Measurements from ENCODE around the gene TMEM256. TPM values are rescaled to one million over a fixed set of nuclear protein-coding genes. Genes with fewer than 3 reads are reported as not detected.

The TMEM256 gene
- total RNA-seq, 1 donor from 2014 or later = 68.7 TPM

DNA sequence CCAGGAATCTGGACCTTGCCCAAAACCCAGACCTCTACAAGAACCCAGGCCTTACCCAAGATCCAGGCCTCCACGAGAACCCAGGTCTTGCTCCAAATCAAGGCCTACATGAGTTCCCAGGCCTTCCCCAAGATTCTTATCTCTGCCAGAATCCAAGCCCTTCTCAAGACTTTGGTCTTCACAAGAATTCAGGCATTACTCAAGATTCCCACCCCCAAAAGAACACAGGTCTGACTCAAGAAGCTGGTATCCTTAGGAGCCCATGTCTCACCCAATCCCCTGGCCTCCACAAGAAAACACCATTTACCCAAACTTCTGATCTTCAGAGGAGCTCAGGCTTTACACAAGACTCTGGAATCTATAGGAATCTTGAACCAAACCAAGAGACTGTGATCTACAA, 27.3 kb upstream of the TMEM256 start:
- no peak for DNase-seq (ENCODE audit: low spot score)

- no peak for DNase-seq (ENCODE audit: low spot score)
Measured at GRCh38 chr17:7429722-7430121, 25.8 kb upstream of the TMEM256 start.

DNA sequence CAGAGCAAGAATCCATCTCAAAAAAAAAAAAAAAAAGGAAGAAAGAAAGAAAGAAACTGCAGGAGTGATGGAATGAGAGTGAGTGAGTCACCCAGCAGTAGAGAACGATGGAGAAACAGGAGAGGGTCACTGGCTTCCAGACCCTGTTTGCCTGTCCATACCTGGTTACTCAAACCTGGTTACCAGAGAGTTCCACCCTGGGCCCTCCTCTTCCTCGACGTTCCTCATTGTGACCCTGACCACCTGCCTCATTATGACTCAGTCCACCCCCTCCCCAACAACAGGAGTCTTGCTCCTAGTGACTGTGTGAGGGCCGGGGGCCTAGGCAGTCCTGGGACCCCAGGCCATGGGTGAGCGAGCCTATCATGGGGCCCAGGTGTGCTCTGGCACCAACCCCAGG, 24.7 kb upstream of the TMEM256 start, which contains the start of gene SPEM3:
Gene SPEM3 (plus strand): TSS at position 301 of the 400 bp plus-strand sequence. CDS start 46 bp downstream, at position 347.
- no peak for DNase-seq (ENCODE audit: low spot score)

- DNase-seq (ENCODE audit: low spot score) = no peak
Measured at GRCh38 chr17:7427549-7427948, 23.7 kb upstream of the TMEM256 start.

DNA sequence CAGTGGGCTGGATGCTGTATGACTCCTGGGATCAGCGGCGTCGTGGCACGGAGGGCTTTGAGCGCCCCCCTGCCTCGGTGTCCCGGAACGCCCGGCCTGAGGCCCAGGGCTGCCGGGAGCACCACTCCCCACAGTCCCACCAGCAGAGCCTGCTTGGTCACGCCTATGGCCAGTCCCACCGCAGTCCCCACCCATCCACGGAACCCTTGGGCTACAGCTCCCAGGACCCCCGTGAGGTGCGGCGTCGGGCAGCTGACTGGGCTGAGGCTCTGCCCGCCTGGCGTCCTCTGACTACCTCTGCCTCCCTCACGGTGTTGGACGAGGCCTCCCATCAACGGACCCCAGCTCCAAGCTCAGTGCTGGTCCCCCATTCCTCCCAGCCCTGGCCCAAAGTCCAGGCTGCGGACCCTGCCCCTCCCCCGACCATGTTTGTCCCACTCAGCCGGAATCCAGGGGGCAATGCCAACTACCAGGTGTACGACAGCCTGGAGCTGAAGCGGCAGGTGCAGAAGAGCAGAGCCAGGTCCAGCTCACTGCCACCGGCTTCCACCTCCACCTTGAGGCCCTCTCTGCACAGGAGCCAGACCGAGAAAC, 23.1 kb upstream of the TMEM256 start:
- no peak for DNase-seq (ENCODE audit: low spot score)

- DNase-seq (ENCODE audit: low spot score) = no peak
Measured at GRCh38 chr17:7426203-7426863, 22.4 kb upstream of the TMEM256 start.

GRCh38 chr17:7425756-7426155, 21.9 kb upstream of the TMEM256 start:
- DNase-seq (ENCODE audit: low spot score) = no peak

GRCh38 chr17:7425316-7425715, 21.4 kb upstream of the TMEM256 start, which contains the start of gene SPEM2:
TSS of gene SPEM2 (plus strand) at chr17:7425616. CDS start at chr17:7425689, 73 bp downstream.
- DNase-seq (ENCODE audit: low spot score) = no peak

- no peak for DNase-seq (ENCODE audit: low spot score)
Measured at GRCh38 chr17:7423679-7424078, 19.8 kb upstream of the TMEM256 start.

DNA sequence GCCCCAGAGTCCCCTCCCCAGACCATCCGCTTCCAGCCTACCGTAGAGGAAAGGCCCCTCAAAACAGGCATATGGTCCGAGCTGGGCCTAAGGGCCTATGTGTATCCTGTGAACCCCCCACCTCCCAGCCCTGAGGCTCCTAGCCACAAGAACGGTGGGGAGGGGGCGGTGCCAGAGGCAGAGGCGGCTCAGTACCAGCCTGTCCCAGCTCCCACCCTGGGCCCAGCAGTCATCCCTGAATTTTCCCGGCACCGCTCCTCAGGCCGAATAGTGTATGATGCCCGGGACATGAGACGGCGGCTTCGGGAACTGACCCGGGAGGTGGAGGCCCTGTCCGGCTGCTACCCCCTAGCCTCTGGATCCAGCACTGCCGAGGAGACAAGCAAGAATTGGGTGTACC, 17.3 kb upstream of the TMEM256 start:
- DNase-seq (ENCODE audit: low spot score) = no peak

DNA sequence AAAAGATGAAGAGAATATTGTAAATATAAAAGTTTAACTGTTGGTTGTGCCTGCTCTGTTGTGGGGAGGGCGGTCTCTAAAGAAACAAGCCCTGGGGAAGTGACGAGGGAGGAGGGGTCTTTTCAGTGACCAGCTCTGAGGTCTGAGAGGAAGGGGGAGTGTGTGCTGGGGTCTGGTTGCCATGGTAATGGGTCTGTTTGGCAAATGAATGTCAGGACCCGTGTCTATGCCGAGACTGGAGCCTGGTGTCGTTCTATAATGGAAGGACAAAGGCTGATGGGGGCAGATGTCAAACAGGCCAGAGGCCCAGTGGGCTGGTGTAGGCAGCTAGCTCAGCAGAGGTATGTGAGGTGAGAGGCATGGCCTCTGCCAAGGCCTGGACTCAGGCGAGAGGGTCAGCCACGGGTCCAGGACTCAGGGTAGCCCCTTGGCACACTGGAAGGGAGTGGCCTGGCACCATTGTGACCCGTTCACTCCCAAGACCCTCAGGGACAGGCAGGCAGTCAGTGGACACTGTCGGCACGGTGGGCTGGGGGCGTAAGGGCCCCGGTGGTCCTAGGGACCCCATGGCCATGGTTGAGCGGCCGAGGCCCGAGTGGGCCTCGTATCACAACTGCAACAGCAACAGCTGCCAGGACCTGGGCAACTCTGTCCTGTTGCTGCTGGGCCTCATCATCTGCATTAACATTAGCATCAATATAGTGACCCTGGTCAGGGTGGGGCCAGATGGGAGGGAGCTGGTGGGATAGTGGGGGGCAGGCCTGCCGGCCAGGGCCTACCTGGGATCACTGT, 16.1 kb upstream of the TMEM256 start, which contains the start of gene SPEM1:
Gene SPEM1 (plus strand): TSS at position 506 of the 792 bp plus-strand sequence. CDS start 61 bp downstream, at position 567.
- no peak for DNase-seq (ENCODE audit: low spot score)

DNA sequence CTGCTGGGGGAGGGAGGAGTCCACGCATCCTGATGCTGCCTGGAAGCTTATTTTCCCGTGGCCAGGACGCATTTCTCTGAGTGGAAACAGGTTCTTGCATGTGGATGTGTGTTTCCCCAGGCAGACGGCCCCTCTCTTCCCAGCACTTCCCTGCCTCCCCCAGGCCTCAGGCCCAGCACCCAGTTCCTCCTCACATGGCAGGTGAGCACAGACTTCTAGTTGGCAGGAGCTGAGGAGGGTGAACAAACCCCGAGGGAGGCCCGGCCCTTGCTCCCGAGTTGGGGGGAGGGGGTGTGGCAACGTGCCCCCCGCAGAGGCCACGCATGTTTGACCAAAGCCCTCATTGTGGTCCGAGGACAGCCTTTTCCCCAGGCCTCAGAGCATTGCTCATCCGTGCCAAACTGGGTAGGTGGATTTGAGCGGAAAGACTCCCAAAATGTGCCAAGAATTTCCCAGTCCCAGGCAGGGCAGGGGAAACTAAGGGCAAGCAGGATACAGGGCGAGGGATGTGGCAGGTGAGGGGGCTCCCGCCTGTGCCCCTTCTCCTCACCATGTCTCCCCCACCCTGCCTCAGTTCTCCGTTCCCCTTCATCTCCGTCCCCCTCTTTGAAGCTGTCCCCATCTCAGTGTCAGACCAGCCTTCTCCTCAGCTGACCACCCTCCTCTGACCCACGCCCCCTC, 14.7 kb upstream of the TMEM256 start:
- DNase-seq (ENCODE audit: low spot score) = no peak

- no peak for DNase-seq (ENCODE audit: low spot score)
Measured at GRCh38 chr17:7417056-7417655, 13.3 kb upstream of the TMEM256 start.

DNA sequence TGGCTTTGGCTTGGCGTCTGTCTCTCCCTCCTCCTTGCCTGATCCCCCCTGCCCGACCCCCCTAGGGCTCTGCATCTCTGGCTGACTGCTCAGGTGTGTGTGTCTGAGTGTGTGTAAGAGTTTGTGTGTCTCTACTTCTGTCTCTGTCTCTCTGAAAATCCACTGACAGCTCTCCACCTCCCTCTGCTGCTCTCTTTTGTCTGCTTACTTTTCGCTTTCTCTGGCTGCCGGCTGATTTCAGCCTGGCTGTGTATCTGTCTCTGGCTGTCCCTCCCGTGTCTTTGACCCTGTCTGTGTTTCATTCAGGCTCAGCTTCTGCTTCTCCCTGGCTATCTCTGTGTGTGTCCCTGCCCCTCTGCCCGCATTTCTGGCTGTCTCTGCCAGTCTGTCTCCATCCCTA, 12.4 kb upstream of the TMEM256 start:
- no peak for DNase-seq (ENCODE audit: low spot score)

DNA sequence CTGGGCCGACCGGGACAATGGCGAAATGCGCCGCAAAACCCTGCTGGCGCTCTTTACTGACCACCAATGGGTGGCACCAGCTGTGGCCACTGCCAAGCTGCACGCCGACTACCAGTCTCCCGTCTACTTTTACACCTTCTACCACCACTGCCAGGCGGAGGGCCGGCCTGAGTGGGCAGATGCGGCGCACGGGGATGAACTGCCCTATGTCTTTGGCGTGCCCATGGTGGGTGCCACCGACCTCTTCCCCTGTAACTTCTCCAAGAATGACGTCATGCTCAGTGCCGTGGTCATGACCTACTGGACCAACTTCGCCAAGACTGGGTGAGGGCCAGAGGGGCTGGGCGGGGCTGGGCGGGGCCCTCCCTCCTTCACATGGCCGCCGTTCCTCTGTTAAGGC, 11.9 kb upstream of the TMEM256 start:
- no peak for DNase-seq (ENCODE audit: low spot score)

- no peak for DNase-seq (ENCODE audit: low spot score)
Measured at GRCh38 chr17:7414837-7415236, 10.9 kb upstream of the TMEM256 start.

DNA sequence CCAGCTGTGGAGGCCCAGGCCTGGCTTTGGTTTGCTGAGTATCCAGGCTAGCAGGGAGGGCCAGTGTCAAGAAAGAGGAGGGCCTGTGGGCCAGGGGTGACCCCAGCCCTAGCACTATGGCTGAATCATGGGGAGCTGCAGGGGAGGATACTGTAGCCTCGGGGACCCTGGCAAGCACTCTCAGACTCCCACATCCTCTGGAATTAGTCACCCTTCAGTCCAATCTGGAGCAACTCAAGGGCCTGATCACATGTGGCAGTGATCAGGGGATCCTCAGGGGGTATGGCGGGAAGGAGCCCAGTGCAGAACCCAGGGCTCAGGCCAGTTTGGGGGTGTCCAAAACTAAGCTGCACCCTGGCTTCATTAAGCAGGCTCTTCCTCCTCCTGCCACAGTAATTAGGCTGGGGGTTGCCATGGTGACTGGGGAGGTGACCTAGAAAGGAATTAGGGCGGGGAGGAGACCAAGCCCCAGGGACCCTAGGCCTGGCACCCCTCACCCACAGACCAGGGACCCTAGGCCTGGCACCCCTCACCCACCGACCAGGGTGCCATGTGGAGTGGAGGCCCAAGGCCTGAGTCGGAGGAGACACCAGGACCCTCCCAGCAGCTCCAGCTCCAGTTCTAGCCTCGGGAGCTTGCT, 9.6 kb upstream of the TMEM256 start:
- no peak for DNase-seq (ENCODE audit: low spot score)

DNA sequence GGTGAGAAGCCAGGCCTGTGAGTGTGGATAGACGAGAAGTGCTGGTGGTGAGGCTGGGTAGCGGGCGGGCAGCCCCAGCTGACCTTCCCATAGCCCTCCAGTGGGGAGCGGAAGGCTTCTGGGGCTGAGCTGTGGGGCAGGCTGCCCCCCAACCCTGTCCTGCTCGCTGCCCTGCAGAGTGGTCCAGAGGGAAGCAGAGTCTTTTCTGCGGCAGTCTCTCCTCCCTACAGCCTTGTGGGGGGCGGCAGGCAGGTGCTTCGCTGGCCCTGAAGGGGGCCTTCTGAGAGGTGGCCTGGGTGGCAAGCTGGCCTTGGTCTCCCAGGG, 7.5 kb upstream of the TMEM256 start:
- DNase-seq (ENCODE audit: low spot score) = no peak

DNA sequence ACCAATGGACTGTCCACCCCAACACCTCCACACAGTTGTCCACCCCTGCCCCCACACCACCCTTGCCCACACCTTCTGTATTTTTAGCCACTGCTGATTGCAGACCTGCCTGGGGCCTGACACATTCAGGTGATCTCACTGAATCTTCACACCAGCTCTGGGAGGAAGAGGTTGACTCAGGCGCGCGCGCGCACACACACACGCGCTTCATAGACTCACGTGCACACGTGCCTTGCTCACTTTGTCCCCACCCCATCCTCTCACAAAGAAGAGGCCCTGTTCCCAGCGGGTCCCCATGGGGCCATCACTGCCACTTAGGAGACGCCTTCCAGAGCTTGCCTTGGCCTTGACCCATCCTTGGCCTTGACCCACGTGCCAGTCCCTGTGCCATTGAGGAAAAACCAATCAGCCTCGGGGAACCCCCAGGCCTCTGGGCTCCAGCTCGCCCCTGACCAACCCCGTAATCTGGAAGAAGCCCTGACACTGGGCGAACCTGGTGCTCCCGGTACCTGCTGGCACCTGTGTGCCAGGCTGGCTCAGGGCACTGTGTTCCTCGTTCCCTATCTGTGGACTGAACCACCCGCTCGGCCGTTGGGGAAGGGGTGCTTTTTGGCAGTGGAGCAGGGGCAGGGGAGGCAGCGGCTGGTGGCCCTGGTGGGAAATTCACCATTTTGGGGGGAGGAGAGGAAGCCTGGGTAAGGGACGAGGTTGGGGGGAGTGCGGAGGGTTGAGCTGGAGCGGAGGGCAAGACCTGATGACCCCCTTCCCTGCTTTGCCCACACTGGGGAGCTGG, 6.9 kb upstream of the TMEM256 start:
- no peak for DNase-seq (ENCODE audit: low spot score)

- DNase-seq (ENCODE audit: low spot score) = no peak
Measured at GRCh38 chr17:7409716-7410115, 5.8 kb upstream of the TMEM256 start.
